ENCODE results near the gene PDE4B.
A peak's percentile ranks its signal among the peaks of the same experiment; 100 is the strongest.
"Not testable (repeated sequence)": the region's sequence is repeated elsewhere in the genome, so short reads cannot be mapped to it uniquely, and the experiment has no call there.

Gene PDE4B

DNA sequence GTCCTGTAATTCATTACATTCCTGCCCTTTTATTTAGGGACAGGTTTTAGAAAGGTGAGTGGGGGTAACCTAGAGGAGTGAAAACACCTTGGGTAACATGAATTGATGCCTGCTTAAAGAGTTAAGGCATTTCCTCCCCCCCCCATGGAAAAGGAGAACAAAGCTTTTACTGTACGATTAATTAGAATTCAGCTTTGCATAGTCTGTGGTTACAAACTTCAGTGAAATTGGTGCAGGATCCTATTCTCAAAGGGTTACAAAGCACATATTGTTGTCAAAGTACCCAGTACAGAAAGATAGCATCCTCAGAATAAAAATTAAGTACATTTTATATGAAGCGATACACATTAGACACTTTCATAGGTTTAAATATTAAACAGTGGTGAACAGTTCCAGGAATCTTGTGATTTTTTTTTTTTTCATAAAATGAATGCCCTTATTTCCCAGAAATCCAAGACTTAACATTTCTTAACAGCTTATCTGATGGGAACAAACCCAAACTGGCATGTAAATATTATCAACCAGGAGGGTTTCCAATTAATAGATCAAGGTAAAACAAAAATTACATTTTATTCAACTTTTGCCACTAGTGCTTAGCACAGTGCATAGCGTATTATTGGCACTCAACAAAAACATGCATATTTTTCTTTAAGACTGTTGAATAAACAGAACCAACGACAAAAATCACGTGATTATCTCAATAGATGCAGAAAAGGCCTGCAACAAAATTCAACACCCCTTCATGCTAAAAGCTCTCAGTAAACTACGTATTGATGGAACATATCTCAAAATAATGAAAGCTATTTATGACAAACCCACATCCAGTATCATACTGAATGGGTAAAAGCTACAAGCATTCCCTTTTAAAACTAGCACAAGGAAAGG, 172.7 kb downstream of the PDE4B start:
- no peak overlapping the region for H3K9ac ChIP-seq (ENCODE audit: low read length)
- H3K27me3 ChIP-seq (ENCODE audit: control insufficient read depth, insufficient read depth, low read length), result no peaks in the 10 kb centered on the region
- no peaks in the 10 kb centered on the region for H3K36me3 ChIP-seq (ENCODE audit: control insufficient read depth, insufficient read depth, low read length)
- H3K27ac ChIP-seq (ENCODE audit: low read depth, low read length), result no peak overlapping the region
- no peak overlapping the region for H3K4me3 ChIP-seq (ENCODE audit: low read length)
- no peaks in the 10 kb centered on the region for H3K4me1 ChIP-seq (ENCODE audit: control insufficient read depth, insufficient read depth, low read length)

DNA sequence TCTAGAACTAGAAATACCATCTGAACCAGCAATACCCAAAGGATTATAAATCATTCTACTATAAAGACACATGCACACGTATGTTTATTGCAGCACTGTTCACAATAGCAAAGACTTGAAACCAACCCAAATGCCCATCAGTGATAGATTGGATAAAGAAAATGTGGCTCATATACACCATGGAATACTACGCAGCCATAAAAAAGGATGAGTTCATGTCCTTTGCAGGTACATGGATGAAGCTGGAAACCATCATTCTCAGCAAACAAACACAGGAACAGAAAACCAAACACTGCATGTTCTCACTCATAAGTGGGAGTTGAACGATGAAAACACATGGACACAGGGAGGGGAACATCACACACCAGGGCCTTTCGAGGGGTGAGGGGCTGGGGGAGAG, 174.8 kb downstream of the PDE4B start:
- H3K9ac ChIP-seq (ENCODE audit: low read length), result not testable (repeated sequence)

DNA sequence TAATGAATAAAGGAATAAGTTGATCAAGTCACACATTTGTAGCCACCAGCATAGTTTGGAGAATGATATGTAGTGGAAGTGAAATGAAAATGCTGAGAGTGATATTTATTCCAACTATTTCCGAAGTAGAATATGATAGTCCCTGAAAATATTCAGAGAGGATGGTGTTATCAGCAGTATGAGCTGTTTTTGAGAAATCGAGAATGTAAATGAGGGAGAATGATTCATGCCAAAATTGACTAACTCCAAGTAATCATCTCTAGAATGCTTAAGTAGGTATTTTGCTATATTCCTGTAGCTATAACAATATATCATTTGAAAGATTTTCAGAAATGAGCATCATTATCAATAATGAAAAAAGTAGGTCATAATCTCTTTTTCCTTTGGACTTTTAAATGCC, 178.9 kb downstream of the PDE4B start:
- Histone ChIP-seq H3K4me1 (ENCODE audit: control insufficient read depth, insufficient read depth, low read length) (no peaks in the 10 kb centered on the region), H3K36me3 (ENCODE audit: control insufficient read depth, insufficient read depth, low read length) (no peaks in the 10 kb centered on the region), H3K9ac (ENCODE audit: low read length) (no peak overlapping the region), H3K27ac (ENCODE audit: low read depth, low read length) (no peak overlapping the region), H3K27me3 (ENCODE audit: control insufficient read depth, insufficient read depth, low read length) (no peaks in the 10 kb centered on the region), H3K4me3 (ENCODE audit: low read length) (no peak overlapping the region)

More for the DNA sequence above, 174.8 kb downstream of the PDE4B start:
- not testable (repeated sequence) for H3K27ac ChIP-seq (ENCODE audit: low read depth, low read length); H3K4me3 ChIP-seq (ENCODE audit: low read length); H3K4me1 ChIP-seq (ENCODE audit: control insufficient read depth, insufficient read depth, low read length); H3K27me3 ChIP-seq (ENCODE audit: control insufficient read depth, insufficient read depth, low read length); H3K36me3 ChIP-seq (ENCODE audit: control insufficient read depth, insufficient read depth, low read length)

DNA sequence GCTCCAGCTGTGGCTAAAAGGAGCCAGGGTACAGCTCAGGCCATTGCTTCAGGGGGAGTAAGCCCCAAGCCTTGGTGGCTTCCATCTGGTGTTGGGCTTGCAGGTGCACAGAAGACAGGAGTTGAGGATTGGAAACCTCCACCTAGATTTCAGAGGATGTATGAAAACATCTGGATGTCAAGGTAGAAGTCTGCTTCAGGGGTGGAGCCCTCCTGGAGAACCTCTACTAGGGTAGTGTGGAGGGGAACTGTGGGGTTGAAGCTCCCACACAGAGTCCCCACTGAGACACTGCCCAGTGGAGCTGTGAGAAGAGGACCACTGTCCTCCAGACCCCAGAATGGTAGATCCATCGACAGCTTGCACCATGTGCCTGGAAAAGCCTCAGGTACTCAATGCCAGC, 183.0 kb downstream of the PDE4B start:
- H3K36me3 ChIP-seq (ENCODE audit: control insufficient read depth, insufficient read depth, low read length), result no peaks in the 10 kb centered on the region
- no peak overlapping the region for H3K27ac ChIP-seq (ENCODE audit: low read depth, low read length)
- no peaks in the 10 kb centered on the region for H3K27me3 ChIP-seq (ENCODE audit: control insufficient read depth, insufficient read depth, low read length)
- no peaks in the 10 kb centered on the region for H3K4me1 ChIP-seq (ENCODE audit: control insufficient read depth, insufficient read depth, low read length)
- H3K4me3 ChIP-seq (ENCODE audit: low read length), result no peak overlapping the region
- H3K9ac ChIP-seq (ENCODE audit: low read length), result no peak overlapping the region

DNA sequence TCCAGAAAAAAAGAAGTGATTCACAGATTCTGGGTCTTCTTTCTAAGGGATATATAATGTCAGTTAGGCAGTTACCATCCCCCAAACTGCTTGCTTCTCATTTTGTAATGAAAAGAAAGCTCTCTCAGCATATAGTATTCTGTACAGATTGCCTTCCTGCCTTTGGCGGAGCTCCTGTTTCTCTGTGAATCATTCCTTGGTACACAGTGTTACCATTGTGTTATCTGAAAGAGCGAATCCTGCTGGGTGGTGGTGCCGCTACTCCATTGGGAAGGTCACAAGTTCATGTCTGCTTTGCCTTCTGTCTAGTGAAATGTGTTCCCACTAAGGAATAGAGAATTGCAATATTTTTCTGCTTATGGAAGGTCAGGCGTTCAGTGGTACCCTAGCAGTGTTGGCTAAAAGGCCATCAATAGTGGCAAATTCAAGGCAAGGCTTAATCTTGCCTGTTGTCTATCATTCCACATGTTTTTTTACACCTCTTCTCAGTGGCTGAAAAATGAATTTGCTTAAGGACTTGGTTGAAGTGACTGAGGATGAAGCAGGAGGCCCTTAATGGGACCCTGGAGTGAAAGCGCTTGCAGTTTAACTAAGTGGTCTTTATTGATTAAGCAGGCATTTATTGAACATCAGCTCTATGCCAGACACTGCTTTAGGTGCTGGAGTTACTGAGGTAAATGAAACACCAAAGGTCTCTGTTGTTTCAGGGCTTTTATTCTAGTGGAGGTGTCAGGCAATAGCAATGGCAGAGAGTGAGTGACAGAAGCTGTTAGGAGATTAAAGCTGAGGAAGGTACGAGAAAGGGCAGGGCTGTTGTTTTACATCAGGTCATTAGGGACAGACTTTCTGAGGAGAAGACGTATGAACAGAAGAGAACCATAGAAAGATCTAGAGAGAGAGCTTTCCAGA, 186.7 kb downstream of the PDE4B start:
- no peaks in the 10 kb centered on the region for H3K27me3 ChIP-seq (ENCODE audit: control insufficient read depth, insufficient read depth, low read length)
- H3K36me3 ChIP-seq (ENCODE audit: control insufficient read depth, insufficient read depth, low read length), result no peaks in the 10 kb centered on the region
- H3K9ac ChIP-seq (ENCODE audit: low read length), result no peak overlapping the region
- H3K27ac ChIP-seq (ENCODE audit: low read depth, low read length), result no peak overlapping the region
- H3K4me3 ChIP-seq (ENCODE audit: low read length), result no peak overlapping the region
- no peaks in the 10 kb centered on the region for H3K4me1 ChIP-seq (ENCODE audit: control insufficient read depth, insufficient read depth, low read length)

DNA sequence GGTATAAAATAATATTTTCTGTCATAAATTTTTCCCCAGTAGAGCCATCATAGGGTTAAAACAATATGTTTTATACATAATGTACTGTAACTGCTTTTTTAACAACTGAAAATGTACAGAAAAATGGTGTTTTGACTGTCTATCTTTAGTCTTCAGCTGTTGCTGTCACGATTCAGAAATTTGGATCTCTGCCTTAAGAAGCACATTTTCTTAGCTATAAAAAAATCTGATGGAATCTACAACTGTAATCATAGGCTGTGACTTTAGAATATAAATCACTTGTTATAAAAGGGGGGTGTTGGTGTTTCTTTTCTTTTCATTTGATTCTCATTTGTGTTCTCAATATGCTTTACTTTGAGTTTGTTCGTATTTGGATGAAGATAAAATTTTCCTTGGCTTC, 187.5 kb downstream of the PDE4B start:
- Histone ChIP-seq H3K9ac (ENCODE audit: low read length) (no peak overlapping the region), H3K4me1 (ENCODE audit: control insufficient read depth, insufficient read depth, low read length) (no peaks in the 10 kb centered on the region), H3K27me3 (ENCODE audit: control insufficient read depth, insufficient read depth, low read length) (no peaks in the 10 kb centered on the region), H3K4me3 (ENCODE audit: low read length) (no peak overlapping the region), H3K27ac (ENCODE audit: low read depth, low read length) (no peak overlapping the region), H3K36me3 (ENCODE audit: control insufficient read depth, insufficient read depth, low read length) (no peaks in the 10 kb centered on the region)

DNA sequence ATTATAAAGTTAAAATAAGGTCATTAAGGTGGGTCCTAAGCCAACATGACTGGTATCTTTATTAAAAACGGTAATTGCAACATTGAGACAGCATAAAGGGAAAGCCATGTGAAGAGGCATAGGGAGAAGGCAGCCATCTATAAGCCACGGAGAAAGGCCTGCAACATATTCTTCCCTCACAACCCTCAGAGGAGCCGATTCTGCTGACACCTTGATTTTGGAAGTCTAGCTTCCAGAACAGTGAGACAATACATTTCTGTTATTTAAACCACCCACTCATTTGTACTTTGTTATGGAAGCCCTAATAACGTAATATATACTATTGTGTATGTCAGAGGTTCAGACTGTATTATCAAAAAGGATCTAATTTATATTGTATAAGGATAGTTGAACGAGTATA, 190.8 kb downstream of the PDE4B start:
- H3K27ac ChIP-seq (ENCODE audit: low read depth, low read length), result no peak overlapping the region
- no peak overlapping the region for H3K9ac ChIP-seq (ENCODE audit: low read length)

DNA sequence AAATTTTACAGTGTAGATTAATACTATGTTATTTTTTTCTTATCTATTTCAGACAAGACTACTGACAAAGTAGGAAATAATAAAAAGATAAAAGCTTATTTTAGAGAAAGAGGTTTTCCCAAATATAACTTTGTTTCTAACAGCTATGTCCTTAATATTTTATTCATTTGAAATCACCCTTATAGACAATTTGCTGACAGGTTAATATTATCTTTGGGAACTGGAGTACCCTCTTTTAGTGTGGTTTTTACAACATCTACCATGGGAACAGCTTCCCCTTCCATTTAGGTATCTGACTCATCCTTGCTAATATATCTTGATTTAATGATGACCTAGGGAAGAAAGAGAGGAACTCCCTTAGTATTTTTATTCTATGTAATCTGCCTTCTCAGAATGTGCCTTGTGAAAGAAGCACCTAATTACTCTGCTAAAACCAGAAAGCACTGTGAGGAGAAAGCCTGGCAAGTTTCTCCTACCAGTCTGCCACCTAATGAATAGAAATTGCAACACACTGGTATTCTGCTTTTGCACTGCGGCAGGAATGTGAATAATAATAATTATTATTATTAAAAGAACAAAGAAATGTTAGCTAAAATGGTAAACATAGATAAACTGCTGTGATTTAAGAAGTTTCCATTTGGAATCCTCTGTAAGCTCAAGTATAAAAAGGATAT, 192.8 kb downstream of the PDE4B start:
- H3K4me1 ChIP-seq (ENCODE audit: control insufficient read depth, insufficient read depth, low read length), result no peaks in the 10 kb centered on the region
- H3K9ac ChIP-seq (ENCODE audit: low read length), result no peak overlapping the region
- no peaks in the 10 kb centered on the region for H3K36me3 ChIP-seq (ENCODE audit: control insufficient read depth, insufficient read depth, low read length)
- no peak overlapping the region for H3K27ac ChIP-seq (ENCODE audit: low read depth, low read length)
- H3K4me3 ChIP-seq (ENCODE audit: low read length), result no peak overlapping the region
- no peaks in the 10 kb centered on the region for H3K27me3 ChIP-seq (ENCODE audit: control insufficient read depth, insufficient read depth, low read length)

More for the DNA sequence above, 190.8 kb downstream of the PDE4B start:
- Histone ChIP-seq H3K36me3 (ENCODE audit: control insufficient read depth, insufficient read depth, low read length) (no peaks in the 10 kb centered on the region), H3K4me3 (ENCODE audit: low read length) (no peak overlapping the region), H3K27me3 (ENCODE audit: control insufficient read depth, insufficient read depth, low read length) (no peaks in the 10 kb centered on the region), H3K4me1 (ENCODE audit: control insufficient read depth, insufficient read depth, low read length) (no peaks in the 10 kb centered on the region)

DNA sequence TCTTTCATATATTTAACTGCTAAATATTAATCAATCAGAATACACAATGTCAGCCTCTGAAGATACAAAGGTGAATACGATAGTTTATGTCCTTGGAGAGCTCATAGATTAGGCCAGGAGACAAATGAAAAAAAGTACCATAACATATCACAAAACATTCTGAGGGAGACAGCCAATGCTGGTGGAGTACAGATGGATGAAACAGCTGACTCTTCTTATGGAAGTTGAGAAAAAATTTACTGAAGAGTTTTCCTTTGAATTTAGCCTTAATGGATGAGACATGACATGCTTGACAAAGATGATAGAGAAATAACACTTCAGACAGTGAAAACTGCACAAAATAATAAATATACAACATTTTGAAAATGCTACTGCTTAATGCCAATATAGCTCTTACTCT, 193.5 kb downstream of the PDE4B start:
- H3K4me1 ChIP-seq (ENCODE audit: control insufficient read depth, insufficient read depth, low read length), result no peaks in the 10 kb centered on the region
- no peak overlapping the region for H3K27ac ChIP-seq (ENCODE audit: low read depth, low read length)
- H3K27me3 ChIP-seq (ENCODE audit: control insufficient read depth, insufficient read depth, low read length), result no peaks in the 10 kb centered on the region
- H3K36me3 ChIP-seq (ENCODE audit: control insufficient read depth, insufficient read depth, low read length), result no peaks in the 10 kb centered on the region
- no peak overlapping the region for H3K4me3 ChIP-seq (ENCODE audit: low read length)
- no peak overlapping the region for H3K9ac ChIP-seq (ENCODE audit: low read length)

DNA sequence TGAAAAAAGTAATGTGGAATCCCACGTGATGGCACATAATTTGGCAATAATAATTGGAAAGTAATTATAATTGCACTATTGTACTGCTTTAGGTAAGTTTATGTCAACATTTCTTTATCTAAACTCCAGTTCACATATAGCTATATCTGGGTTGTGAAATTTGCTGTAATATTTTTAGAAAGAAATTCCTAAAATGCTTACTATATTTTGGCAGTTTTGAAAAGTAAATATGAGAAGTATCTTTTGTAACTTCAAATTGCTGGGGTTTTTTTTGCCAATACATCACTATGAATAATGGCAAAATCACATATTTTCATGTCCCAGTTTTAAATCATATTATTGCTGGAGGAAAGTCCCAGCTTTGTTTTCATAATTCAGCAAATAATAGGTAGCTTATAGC, 197.5 kb downstream of the PDE4B start:
- H3K4me1 ChIP-seq (ENCODE audit: control insufficient read depth, insufficient read depth, low read length), result no peaks in the 10 kb centered on the region
- no peak overlapping the region for H3K27ac ChIP-seq (ENCODE audit: low read depth, low read length)

DNA sequence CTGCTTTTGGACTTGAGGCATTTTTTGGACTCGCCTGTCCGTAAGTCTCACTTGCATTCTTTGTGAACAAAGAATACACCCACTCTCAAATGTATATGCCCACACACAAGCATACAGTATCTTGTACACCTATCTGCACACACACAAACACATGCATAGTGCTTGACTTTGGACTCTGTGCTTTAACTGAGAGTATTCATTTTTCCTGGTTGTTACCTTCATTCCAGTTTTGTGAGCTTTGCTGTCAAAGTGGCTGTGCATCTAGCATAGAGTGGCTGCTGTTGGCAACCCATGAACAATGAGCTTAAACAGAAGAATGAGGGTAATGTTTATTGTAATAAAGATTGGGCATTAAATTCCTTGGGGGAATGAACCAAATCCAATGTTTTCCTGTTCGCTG, 199.0 kb downstream of the PDE4B start:
- Histone ChIP-seq H3K4me3 (ENCODE audit: low read length) (no peak overlapping the region), H3K9ac (ENCODE audit: low read length) (no peak overlapping the region), H3K27me3 (ENCODE audit: control insufficient read depth, insufficient read depth, low read length) (no peaks in the 10 kb centered on the region), H3K4me1 (ENCODE audit: control insufficient read depth, insufficient read depth, low read length) (no peaks in the 10 kb centered on the region), H3K36me3 (ENCODE audit: control insufficient read depth, insufficient read depth, low read length) (no peaks in the 10 kb centered on the region), H3K27ac (ENCODE audit: low read depth, low read length) (no peak overlapping the region)

More for the DNA sequence above, 197.5 kb downstream of the PDE4B start:
- no peak overlapping the region for H3K9ac ChIP-seq (ENCODE audit: low read length)
- no peaks in the 10 kb centered on the region for H3K36me3 ChIP-seq (ENCODE audit: control insufficient read depth, insufficient read depth, low read length)
- no peak overlapping the region for H3K4me3 ChIP-seq (ENCODE audit: low read length)
- H3K27me3 ChIP-seq (ENCODE audit: control insufficient read depth, insufficient read depth, low read length), result no peaks in the 10 kb centered on the region

DNA sequence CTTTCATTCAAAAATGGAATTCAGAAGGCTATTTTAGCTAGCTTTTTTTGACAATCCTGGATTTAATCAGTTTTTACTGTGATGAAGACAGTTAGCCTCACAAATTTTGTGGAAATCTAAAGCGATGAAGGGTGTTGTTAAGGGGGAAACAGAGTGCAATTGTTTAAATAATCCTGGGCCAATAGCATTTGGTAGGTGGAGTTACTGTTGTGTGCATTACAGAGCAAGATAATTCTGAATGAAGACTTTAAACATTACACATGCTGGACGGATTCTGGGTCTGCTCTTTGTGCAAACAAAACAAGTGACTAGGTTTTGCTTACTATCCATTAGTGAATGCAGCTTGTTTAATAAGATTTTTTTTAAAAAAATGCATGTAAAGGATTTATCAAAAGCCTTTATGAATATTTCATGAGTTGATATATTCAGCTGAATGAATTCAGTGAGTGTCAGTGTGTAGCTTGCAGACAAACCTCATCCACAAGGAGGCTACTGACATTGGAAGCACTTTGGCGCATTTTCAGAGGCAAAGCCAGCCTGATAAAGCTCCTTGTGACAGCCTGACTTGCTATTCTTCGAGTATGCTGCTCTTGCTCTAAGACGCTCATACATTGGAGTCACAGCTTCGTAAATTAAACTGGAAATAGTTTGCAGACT, 199.6 kb downstream of the PDE4B start:
- H3K9ac ChIP-seq (ENCODE audit: low read length), result no peak overlapping the region
- no peaks in the 10 kb centered on the region for H3K36me3 ChIP-seq (ENCODE audit: control insufficient read depth, insufficient read depth, low read length)
- H3K4me1 ChIP-seq (ENCODE audit: control insufficient read depth, insufficient read depth, low read length), result no peaks in the 10 kb centered on the region
- H3K4me3 ChIP-seq (ENCODE audit: low read length), result peak overlapping the region; percentile 27
- H3K27me3 ChIP-seq (ENCODE audit: control insufficient read depth, insufficient read depth, low read length), result no peaks in the 10 kb centered on the region
- no peak overlapping the region for H3K27ac ChIP-seq (ENCODE audit: low read depth, low read length)

Data from rectal smooth muscle tissue (tissue), 1 donor.